GM13977 (cell line): ENCODE data around the gene RNF14.
"Not testable (repeated sequence)": the region's sequence is repeated elsewhere in the genome, so short reads cannot be mapped to it uniquely, and the experiment has no call there.

Source experiments
- DNase-seq: peaks from one replicate; pipeline ENCODE4 v3.0.0; 2012; ENCODE audit warnings: low spot score
- CTCF ChIP-seq: IDR thresholded peaks from 2 replicates; pipeline ENCODE4 v1.5.1; 2012; ENCODE audit warnings: mild to moderate bottlenecking, control low read depth; ENCODE audit not compliant: insufficient read depth; ENCODE audit errors: extremely low read depth, missing control alignments
- in situ Hi-C: fragments of 300-500 bp; cut with MboI; formaldehyde crosslinking; loops from one replicate; pipeline ENCODE4 v1.12.0; 2022; ENCODE audit warnings: low sequenced_read_pairs, low pct_unique_long_range_greater_than_20kb, mixed read lengths, inconsistent platforms; ENCODE audit not compliant: unreplicated experiment

The RNF14 gene

GRCh38 chr5:142032747-142033631, 64.1 kb downstream of the RNF14 start:
- in situ Hi-C loops = no loop called here
- DNase-seq = no peak
- no peak for TF ChIP-seq CTCF

- in situ Hi-C loops, DNase-seq: not testable (repeated sequence)
These were observed 65.0 kb downstream of the RNF14 start for GRCh38 chr5:142033632-142034567.

- DNase-seq = no peak
- TF ChIP-seq CTCF = no peak
These were observed 66.1 kb downstream of the RNF14 start for GRCh38 chr5:142034994-142035393.

GRCh38 chr5:142036918-142037317, 68.0 kb downstream of the RNF14 start:
- in situ Hi-C loops = no loop called here
- TF ChIP-seq CTCF = no peak
- no peak for DNase-seq

More at GRCh38 chr5:142034994-142035393, 66.1 kb downstream of the RNF14 start:
- in situ Hi-C loops = no loop called here

- DNase-seq, in situ Hi-C loops: not testable (repeated sequence)
These were observed 68.7 kb downstream of the RNF14 start for GRCh38 chr5:142037599-142037998.

GRCh38 chr5:142038735-142039134, 69.8 kb downstream of the RNF14 start:
- DNase-seq = no peak
- no peak for TF ChIP-seq CTCF
- in situ Hi-C loops = no loop called here
